GM12875 (cell line): ENCODE results near the gene IRF2BPL.

ENCODE experiments used
- H3K4me3 ChIP-seq: one replicate; pipeline ENCODE4 v1.5.1; 2011; ENCODE audit warnings: low read depth, low read length, control low read depth
- CTCF ChIP-seq: IDR thresholded peaks from 2 replicates; pipeline ENCODE4 v1.5.1; 2011; ENCODE audit warnings: low read depth, mild to moderate bottlenecking, control low read depth, inconsistent platforms, low read length, moderate library complexity, borderline replicate concordance; ENCODE audit not compliant: insufficient read depth

IRF2BPL gene

GRCh38 chr14:77037938-77038568, 9.5 kb upstream of the IRF2BPL start:
- H3K4me3 ChIP-seq, result no peak overlapping the region
- no peak for TF ChIP-seq CTCF

GRCh38 chr14:77037215-77037937, 8.9 kb upstream of the IRF2BPL start:
- no peak for TF ChIP-seq CTCF
- H3K4me3 ChIP-seq, result no peak overlapping the region

- no peak overlapping the region for H3K4me3 ChIP-seq
Measured at GRCh38 chr14:77036484-77037214, 8.1 kb upstream of the IRF2BPL start.

GRCh38 chr14:77035267-77035666, 6.8 kb upstream of the IRF2BPL start:
- H3K4me3 ChIP-seq, result no peak overlapping the region
- no peak for TF ChIP-seq CTCF

More at GRCh38 chr14:77036484-77037214, 8.1 kb upstream of the IRF2BPL start:
- no peak for TF ChIP-seq CTCF

- TF ChIP-seq CTCF, result no peak
- H3K4me3 ChIP-seq, result peak overlapping the region; percentile 71
Measured at GRCh38 chr14:77033622-77034589, 5.4 kb upstream of the IRF2BPL start.

GRCh38 chr14:77032844-77033621, 4.5 kb upstream of the IRF2BPL start:
- TF ChIP-seq CTCF, result no peak
- H3K4me3 ChIP-seq, result peak overlapping the region; percentile 71
